Thyroid gland (tissue), 4 donors: ENCODE results near the gene ACAP2. TPM values are rescaled to one million over a fixed set of nuclear protein-coding genes. Genes with fewer than 3 reads are reported as not detected.

Experiments
- DNase-seq, 2 donors: peaks; one replicate each; pipeline ENCODE4 v3.0.0-alpha.2; 2019
- H3K27ac ChIP-seq, 3 donors: fragments of 200-600 bp; sonication (generic); 1 replicate in 2 of 3; 2 replicates in 1 of 3; pipeline ENCODE4 v1.5.1; 2016 to 2019; ENCODE audit warnings: mild to moderate bottlenecking in 1 of 3, moderate library complexity in 1 of 3
- H3K27me3 ChIP-seq: fragments of 200-600 bp; sonication (generic); one replicate; pipeline ENCODE4 v1.5.1; 2019
- H3K36me3 ChIP-seq, 2 donors: fragments of 200-600 bp; sonication (generic); one replicate each; pipeline ENCODE4 v1.5.1; 2016 to 2019
- H3K4me1 ChIP-seq, 2 donors: fragments of 200-600 bp; sonication (generic); one replicate each; pipeline ENCODE4 v1.5.1; 2017 to 2019
- H3K4me3 ChIP-seq, 3 donors: fragments of 200-600 bp; sonication (generic); replicated peaks in 1 of 3; 1 replicate in 2 of 3; 2 replicates in 1 of 3; pipeline ENCODE4 v1.5.1; 2016; ENCODE audit warnings: mild to moderate bottlenecking in 1 of 3
- H3K9me3 ChIP-seq: fragments of 200-600 bp; sonication (generic); one replicate; pipeline ENCODE4 v1.5.1; 2017
- POLR2A ChIP-seq, 2 donors: fragments of 450-650 bp; IDR thresholded peaks; one replicate each; pipeline ENCODE4 v1.6.1; 2017; ENCODE audit warnings: antibody characterized with exemption in 2 of 2, mild to moderate bottlenecking in 2 of 2, moderate library complexity in 1 of 2
- WGBS, 2 donors: methylation state at CpG; one replicate each; pipeline ENCODE4 v1.1.5; 2017; 5-methylcytosine and 5-hydroxymethylcytosine counted together
- intact Hi-C: fragments of 100-400 bp; cut with DNase I; formaldehyde crosslinking; loops from one replicate; pipeline ENCODE4 v1.15.1; 2023
- total RNA-seq, 4 donors: library from RNA; depleted of rRNA; stranded (reverse); fragments of >200 nt; gene quantifications; one replicate each; pipeline ENCODE4 v1.2.3, GENCODE V29; 2016
- TF ChIP-seq, protein P1 (sequence below), 6 experiments: fragments of 200-600 bp in 3 of 6; fragments of 450-650 bp in 3 of 6; sonication (generic) in 3 of 6; IDR thresholded peaks; one replicate each; pipeline ENCODE4 v1.5.1; 2016 to 2019; ENCODE audit warnings: antibody characterized with exemption in 6 of 6, mild to moderate bottlenecking in 2 of 6, inconsistent platforms in 1 of 6, moderate library complexity in 1 of 6

The ACAP2 gene
- total RNA-seq, 4 donors from 2014 or later: 61.7 to 685 (median 71.3) TPM

DNA sequence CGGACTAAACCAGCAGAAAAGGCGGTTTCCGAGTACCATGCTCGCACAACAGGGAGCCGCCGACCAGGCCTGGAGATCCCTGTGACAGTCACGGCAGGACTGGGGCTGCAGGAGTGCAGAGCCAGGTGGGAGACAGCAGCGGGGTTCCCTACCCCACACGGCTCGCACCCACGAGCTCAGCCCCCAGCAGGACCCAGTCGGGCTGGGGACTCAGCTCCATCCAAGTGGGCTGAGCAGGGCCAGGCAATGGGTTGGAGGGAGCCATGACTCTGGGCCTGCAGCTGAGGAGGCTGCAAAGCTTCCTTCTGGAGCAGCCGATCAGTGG is 187.7 kb downstream of the ACAP2 start:
- no peaks in the 10 kb centered on the region for H3K36me3 ChIP-seq
- 90 to 96% methylated on average over 6 to 8 of the region's 13 CpGs for WGBS, 2 donors
- H3K27me3 ChIP-seq: no peaks in the 10 kb centered on the region
- H3K4me1 ChIP-seq: peaks cover 6 to 10% of the 10 kb centered on the region in 2 donors
- H3K4me3 ChIP-seq: no peak overlapping the region
- H3K9me3 ChIP-seq: no peaks in the 10 kb centered on the region
- DNase-seq: no peak
- no peak overlapping the region for H3K27ac ChIP-seq
- intact Hi-C loops: loop anchor here (5.0 to 10.0 kb wide), 3 partner anchors 140 to 573 kb away; no protein-coding TSS in a partner anchor
- TF ChIP-seq, protein P1, sequence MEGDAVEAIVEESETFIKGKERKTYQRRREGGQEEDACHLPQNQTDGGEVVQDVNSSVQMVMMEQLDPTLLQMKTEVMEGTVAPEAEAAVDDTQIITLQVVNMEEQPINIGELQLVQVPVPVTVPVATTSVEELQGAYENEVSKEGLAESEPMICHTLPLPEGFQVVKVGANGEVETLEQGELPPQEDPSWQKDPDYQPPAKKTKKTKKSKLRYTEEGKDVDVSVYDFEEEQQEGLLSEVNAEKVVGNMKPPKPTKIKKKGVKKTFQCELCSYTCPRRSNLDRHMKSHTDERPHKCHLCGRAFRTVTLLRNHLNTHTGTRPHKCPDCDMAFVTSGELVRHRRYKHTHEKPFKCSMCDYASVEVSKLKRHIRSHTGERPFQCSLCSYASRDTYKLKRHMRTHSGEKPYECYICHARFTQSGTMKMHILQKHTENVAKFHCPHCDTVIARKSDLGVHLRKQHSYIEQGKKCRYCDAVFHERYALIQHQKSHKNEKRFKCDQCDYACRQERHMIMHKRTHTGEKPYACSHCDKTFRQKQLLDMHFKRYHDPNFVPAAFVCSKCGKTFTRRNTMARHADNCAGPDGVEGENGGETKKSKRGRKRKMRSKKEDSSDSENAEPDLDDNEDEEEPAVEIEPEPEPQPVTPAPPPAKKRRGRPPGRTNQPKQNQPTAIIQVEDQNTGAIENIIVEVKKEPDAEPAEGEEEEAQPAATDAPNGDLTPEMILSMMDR (IDR thresholded peaks at IDR 0.05): no peak
- no peak for TF ChIP-seq POLR2A (IDR thresholded peaks at IDR 0.05)

DNA sequence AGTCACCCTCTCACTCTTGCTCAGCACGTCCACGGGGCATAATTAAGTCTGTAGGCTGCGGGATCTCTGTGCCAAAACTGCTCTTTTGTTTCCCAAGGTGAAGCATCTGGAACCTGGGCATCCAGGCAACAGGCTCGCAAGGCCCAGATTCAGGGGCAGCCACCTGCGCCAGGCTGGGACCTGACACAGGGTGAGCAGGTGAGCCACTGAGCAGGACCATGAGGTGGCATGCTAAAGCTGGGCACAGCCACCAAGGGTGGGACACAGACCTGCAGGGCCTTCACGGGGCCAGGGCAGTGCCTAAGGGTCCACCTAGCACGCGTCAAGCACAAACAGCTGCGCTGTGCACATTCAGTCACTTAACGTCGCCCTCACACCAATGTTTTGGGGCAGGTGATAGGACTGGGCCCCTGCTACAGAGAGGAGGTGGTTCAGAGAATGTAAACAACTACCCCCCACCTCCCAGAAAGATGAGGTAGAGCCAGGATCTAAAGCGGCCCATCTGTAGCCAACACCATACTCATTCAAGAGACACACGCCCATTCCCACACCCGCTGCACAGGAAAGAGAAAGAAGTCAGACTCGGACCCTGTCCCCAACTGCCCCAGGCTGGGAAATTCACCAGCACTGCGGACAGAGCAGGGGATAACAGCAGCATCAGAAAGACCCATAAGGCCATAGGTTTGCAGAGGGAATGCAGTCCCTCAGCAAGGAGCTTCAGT is 188.2 kb downstream of the ACAP2 start:
- Histone ChIP-seq H3K9me3 (no peaks in the 10 kb centered on the region), H3K27ac (no peak overlapping the region), H3K27me3 (no peaks in the 10 kb centered on the region), H3K36me3 (no peaks in the 10 kb centered on the region), H3K4me3 (no peak overlapping the region), H3K4me1 (peaks cover 6 to 10% of the 10 kb centered on the region in 2 donors)
- TF ChIP-seq, protein P1 (IDR thresholded peaks at IDR 0.05): no peak
- TF ChIP-seq POLR2A (IDR thresholded peaks at IDR 0.05): no peak
- 92 to 99% methylated on average over 9 to 16 of the region's 16 CpGs for WGBS, 2 donors
- DNase-seq: no peak
- intact Hi-C loops: loop anchor here (5.0 to 10.0 kb wide), 3 partner anchors 140 to 572 kb away; no protein-coding TSS in a partner anchor

DNA sequence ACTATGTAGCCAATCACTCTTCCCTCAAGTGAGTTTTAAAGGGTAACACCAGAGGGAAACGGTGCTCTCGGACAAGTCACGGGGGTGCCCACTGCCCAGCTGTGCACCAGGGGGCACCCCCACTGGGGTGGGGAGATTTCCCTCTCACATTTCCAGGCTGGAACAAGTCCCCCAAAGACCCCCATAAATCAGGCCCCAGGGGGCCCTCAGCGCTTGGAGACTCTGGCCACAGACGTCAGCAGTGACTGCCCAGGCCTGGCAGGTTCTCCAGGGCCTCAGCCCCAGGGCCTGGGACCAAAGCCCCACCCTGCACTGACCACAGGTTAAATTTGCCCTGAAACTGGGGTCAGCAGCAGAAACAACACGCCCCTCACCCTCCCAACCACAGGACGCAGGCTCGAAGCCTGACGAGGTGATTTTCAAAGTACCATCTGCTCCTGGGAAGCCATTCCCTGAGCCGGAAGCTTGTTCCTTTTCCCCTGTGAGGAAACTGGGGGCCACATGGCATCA is 188.8 kb downstream of the ACAP2 start:
- Histone ChIP-seq H3K9me3 (no peaks in the 10 kb centered on the region), H3K36me3 (no peaks in the 10 kb centered on the region), H3K4me1 (peaks cover 0 to 4% of the 10 kb centered on the region in 2 donors), H3K27me3 (no peaks in the 10 kb centered on the region), H3K4me3 (no peak overlapping the region), H3K27ac (no peak overlapping the region)
- 98 to 100% methylated on average over 2 to 10 of the region's 10 CpGs for WGBS, 2 donors
- intact Hi-C loops: loop anchor here (10.0 kb wide), 2 partner anchors 139 to 249 kb away; no protein-coding TSS in a partner anchor
- no peak for DNase-seq
- TF ChIP-seq POLR2A (IDR thresholded peaks at IDR 0.05): no peak
- TF ChIP-seq, protein P1 (IDR thresholded peaks at IDR 0.05): no peak

DNA sequence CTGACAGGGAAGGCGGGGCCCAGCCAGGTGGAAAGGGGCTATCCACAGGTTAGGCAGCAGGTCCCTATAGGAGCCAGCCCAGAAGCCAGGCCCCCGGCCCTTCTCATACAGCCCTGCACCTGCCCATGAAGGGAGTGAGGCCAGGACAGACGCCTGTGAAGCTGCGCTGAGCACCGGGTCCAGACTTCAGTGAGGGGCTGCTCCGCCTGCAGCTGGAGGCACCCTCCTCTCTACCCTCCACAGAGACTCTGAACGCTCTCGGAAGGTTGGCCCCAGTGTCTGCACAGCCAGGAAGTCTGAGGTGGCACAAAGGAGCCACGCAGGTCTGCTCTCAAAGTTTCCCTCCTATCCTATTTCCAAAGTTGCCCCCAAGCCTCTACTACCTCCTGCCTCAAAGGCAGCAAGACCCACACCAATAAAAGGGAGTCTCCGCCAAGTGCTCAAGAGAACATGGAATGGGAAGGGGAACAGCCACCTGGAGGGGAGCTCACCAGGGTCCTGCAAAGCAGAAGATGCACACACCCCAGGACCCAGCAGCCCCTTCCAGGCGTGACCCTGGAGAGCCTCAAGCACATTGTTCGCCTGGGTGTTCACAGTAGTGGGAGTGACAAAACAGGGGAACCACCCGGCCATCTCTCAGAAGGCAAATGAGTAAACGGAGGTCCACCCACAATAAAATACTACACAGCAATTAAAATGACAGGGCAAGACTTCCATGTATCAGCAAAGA is 191.3 kb downstream of the ACAP2 start:
- Histone ChIP-seq H3K4me1 (no peaks in the 10 kb centered on the region), H3K9me3 (no peaks in the 10 kb centered on the region), H3K27ac (no peak overlapping the region), H3K4me3 (no peak overlapping the region), H3K27me3 (no peaks in the 10 kb centered on the region), H3K36me3 (no peaks in the 10 kb centered on the region)
- DNase-seq: no peak
- WGBS, 2 donors: 95 to 96% methylated on average over 13 to 14 of the region's 14 CpGs
- intact Hi-C loops: loop anchor here (10.0 kb wide), 2 partner anchors 137 to 247 kb away; no protein-coding TSS in a partner anchor
- TF ChIP-seq, protein P1 (IDR thresholded peaks at IDR 0.05): no peak
- no peak for TF ChIP-seq POLR2A (IDR thresholded peaks at IDR 0.05)
